Measurements from ENCODE around the gene HP.
A peak's percentile ranks its signal among the peaks of the same experiment; 100 is the strongest.
"Not testable (repeated sequence)": the region's sequence is repeated elsewhere in the genome, so short reads cannot be mapped to it uniquely, and the experiment has no call there.

The HP gene, protein sequence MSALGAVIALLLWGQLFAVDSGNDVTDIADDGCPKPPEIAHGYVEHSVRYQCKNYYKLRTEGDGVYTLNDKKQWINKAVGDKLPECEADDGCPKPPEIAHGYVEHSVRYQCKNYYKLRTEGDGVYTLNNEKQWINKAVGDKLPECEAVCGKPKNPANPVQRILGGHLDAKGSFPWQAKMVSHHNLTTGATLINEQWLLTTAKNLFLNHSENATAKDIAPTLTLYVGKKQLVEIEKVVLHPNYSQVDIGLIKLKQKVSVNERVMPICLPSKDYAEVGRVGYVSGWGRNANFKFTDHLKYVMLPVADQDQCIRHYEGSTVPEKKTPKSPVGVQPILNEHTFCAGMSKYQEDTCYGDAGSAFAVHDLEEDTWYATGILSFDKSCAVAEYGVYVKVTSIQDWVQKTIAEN

GRCh38 chr16:72054254-72054847 is at the start of gene HP:
HP (plus strand) TSS chr16:72054505; CDS start chr16:72054653, 148 bp downstream.
- DNase-seq = not testable (repeated sequence)

DNA sequence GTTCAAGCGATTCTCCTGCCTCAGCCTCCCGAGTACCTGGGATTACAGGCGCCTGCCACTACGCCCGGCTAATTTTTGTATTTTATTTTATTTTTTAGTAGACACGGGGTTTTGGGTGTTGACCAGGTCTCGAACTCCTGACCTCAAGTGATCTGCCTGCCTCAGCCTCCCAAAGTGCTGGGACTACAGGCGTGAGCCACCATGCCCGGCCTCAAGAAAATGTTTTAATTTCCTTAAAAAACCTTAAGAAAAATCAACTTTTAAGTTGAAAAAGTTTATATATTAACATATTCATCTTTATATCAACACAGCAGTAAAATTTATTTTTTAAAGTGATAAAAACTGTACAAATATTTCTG is 46.3 kb upstream of the HP start:
- not testable (repeated sequence) for DNase-seq

- peak; percentile 84 to 90 for DNase-seq
Measured at GRCh38 chr16:72008424-72009216, 45.7 kb upstream of the HP start, which contains the start of gene DHODH. DHODH (plus strand) TSS chr16:72008744; CDS start chr16:72008765, 21 bp downstream.

DNA sequence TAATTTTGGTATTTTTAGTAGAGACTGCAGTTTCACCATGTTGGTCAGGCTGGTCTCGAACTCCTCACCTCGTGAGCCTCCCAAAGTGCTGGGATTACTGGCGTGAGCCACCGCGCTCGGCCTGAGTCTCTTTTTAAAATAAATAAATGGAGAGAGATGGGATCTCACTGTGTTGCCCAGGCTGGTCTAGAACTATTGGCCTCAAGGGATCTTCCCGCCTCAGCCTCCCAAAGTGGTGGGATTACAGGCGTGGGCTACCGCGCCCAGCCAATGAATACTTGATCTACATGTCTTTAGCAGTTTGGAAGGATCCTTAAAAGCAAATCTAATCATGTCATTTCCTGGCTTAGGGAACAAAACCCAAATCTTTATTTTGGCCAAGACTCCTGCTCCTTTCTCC is 44.5 kb upstream of the HP start:
- DNase-seq = no peak

- no peak for DNase-seq
Measured at GRCh38 chr16:72012607-72013006, 41.7 kb upstream of the HP start.

DNA sequence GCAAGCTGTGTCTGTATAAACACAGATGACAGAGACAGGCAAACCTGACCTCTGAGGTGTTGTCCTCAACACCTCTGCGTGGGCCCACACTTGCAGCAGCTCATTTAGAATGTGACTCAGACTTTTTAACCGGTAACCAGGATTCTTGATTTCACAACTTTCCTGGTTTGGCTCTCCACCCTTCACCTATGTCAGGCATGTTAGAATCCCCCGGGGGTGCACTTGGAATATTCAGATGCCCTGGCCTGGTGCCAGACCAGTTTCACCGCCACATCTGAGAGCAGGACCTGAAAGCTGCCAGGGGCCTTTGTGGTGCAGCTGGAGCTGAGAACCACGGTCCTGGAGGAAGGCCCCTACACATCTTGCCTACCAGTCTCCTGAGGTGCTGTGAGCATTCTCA is 40.9 kb upstream of the HP start:
- DNase-seq = no peak

DNA sequence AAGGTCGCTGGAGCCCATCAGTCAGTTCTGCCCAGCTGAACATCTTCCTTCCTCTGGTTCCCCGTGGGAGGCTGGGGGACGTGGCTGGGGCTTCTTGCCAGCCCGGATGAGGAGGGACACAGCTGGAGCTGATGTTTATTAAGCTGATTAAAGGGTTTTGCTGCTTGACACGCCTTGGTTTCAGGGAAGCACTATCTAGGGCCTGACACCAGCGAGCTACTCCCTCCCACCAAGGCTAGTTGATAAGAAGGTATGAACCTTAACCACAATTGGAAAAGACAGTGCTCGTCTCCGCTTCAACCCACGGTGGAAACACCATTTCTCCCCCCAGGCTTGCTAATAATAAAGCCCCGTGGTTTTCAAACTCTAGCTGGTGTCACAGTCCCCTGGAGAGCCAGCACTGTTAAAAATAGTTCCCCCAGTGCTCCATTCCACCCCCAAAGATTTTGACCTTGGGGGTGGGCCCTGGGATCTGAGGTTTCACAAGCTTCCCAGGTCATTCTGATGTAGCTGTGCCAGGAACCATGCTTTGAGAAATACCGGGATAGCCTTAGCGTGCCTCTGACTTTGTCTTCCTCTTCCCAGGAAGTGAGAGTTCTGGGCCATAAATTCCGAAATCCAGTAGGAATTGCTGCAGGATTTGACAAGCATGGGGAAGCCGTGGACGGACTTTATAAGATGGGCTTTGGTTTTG is 40.3 kb upstream of the HP start:
- DNase-seq = no peak

DNA sequence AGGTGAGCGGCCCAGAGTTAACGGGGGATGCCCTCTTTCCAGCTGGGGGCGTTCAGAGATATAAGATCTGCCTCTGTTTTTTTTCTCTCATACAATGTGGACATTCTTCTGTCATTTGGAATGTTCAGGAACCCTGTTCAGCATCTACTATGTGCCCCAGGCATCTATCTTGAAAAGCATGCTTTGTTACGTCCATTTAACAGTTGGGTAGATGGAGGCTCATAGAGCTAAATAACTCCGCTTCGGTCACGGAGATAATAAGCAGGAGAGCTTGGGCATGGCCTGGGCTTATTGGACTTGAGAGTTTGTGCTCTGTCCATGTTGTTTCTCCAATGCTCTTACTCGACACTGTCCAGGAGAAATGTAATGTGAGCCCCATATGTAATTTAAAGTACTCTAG is 39.6 kb upstream of the HP start:
- no peak for DNase-seq

DNA sequence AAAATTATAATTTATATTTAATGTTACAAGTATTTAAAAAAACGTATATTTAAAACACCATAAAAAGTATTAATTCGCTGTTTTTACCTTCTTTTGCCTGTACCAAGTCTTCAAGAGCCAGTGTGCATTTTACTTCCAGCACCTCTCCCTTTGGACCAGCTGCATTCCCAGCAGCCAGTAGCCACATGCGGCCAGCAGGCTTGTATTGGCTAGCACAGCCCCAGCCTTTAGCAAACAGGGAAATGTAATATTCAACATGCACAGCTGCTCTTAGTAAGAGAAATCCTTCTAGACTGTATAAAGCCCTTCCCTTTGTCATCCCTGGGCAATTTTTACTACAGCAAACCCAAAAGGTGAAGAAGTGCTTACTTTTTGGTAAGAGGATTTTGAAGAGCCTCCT is 39.2 kb upstream of the HP start:
- DNase-seq = no peak

DNA sequence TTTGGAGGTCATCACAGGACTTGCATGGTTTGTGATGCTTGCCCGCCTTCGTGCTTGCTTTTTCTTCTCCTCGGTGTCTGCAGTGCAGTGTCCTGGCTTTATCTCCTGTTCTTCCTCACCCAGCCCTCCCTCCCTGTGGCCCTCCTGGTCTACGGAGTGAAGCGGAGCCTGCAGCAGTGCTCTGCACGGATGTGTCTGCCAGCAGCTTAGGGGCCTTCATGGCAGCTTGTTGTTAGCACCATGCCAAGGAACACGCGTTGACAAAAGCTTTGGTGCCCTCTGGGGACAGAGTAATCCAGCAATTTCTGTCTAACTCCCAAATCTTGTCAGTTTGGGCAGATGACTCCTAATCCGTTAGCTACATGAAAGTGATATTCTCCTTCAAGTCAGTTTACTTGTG is 35.8 kb upstream of the HP start:
- no peak for DNase-seq

DNA sequence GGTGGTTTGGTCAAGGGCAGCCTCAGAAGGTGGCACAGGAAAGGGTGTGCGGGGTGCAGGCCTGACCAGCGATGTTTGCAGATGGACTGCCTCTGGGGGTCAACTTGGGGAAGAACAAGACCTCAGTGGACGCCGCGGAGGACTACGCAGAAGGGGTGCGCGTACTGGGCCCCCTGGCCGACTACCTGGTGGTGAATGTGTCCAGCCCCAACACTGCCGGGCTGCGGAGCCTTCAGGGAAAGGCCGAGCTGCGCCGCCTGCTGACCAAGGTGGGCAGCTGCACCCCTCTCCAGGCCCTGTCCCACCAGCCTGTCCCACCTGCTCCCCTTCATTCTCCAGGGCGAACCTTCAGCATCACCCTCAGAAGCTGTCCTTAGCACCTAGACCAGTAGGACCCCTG is 33.3 kb upstream of the HP start:
- no peak for DNase-seq

- DNase-seq = no peak
Measured at GRCh38 chr16:72022127-72022526, 32.2 kb upstream of the HP start.

DNA sequence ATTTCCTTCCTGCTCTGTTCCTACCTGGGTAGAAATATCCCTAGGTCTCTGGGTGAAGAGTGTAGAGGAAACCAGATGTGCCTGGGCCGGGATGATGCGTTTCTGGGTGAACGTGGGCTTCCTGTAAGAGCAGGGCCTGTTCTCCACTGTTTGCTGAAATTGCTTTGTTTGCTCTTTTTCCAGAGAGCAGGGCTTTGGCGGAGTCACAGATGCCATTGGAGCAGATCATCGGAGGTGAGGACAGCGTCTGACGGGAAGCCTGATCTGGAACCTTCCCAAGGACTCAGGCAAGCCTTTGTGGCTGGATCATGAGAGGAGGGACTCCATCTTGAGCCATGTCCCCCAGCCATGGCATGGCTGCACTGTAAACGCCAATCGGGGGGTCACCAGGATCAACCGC is 30.3 kb upstream of the HP start:
- no peak for DNase-seq

DNA sequence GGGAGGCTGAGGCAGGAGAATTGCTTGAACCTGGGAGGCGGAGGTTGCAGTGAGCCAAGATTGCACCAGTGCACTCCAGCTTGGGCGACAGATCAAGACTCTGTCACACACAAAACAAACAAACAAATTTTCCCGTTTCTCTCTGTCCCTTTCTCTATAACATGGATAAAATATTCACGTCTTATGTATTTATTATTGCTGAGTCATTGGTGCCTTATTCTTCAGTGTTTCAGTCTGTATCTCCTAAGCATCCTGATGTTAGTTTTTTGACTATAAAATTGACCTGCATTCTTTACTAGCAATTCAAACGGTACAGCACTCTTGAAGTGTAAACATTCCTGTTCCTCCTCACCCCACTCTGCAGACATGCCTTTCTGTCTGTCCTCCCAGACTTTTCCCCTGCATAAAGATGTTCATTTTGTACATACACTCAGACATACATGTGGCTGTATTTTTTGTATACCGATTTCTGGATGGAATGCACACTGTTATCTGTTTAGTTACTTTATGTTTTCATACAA is 29.4 kb upstream of the HP start:
- DNase-seq = no peak

DNA sequence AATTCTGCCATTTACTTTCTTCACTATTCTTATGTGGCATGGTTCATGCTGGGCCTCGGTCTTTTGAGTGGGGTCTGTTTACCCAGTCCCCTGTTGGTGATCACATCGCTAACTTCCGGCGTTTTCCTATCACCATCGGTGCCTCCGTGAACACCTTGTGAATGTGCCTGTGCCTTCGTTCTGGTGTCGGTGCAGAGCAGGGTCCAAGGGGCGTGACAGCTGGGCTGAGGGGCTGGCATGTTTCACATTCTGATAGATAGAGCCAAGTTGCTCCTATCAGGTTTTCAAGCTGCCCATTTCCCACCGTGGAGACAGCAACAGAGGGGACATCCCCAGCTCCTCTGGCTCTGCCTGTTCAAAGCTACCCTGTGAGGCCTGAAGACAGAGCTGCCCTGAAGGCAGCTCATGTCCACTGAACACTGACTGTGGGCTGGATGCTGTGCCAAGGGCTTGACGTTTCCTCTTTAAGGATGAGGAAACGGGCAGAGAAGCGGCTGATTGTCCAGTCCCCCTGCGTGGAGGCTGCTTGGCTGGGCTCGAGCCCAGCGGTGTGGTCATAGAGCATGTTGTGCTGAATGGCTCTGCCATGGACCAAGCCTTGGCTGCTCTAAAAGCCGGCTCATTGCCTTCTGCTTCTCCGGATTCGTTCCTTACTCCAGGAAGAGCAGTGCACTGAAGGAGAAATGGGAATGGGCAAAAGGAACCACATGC is 28.7 kb upstream of the HP start:
- DNase-seq = no peak

- DNase-seq = no peak
Measured at GRCh38 chr16:72027669-72028378, 26.5 kb upstream of the HP start.

DNA sequence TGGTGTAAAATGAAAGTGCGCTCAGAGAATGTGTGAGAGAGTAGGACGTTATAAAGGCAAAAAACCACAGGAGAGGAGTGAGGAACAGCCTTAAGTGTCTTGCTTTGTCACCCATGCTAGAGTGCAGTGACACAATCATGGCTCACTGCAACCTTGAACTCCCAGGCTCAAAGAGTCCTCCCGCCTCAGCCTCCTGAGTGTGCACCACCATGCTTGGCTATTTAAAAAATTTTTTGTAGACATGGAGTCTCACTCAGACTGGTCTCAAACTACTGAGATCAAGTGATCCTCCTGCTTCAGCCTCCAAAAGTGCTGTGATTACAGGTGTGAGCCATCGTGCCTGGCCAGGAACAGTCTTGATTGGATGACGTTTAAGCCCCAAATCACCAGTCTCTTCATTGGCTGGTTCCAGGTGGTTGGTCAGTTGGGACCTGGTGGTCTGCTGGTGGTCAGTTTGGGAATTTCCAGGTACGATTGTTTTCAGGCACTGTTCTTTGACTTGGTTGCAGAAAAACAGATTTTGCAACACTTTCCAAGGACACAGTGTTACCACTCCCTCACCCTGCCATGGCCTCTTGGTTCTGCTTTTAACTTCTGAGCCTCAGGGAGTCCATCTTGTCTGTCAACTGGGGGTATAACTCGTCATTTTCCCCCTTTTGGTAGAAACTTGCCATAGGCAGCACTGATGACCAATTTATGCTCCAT is 24.6 kb upstream of the HP start:
- no peak for DNase-seq

DNA sequence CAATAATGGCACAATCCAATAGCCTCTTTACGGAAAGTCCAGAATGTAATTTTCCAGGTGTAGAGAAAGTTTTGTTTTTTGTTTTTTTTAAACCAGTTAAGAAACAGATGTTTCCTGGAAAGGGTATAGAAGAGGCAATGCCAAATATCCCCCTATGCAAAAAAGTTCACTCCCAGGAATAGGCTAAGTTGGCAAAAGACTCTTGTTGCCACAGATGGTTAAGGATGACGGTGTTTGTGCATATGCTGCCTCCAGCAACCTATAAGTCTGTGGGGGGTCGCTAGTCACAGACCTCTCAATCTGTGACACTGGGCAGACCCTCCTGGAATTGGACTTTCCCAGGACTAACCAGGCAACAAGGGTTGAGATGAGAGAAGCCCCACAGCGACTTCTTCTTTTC is 20.9 kb upstream of the HP start:
- no peak for DNase-seq

- no peak for DNase-seq
Measured at GRCh38 chr16:72036098-72036497, 18.2 kb upstream of the HP start.

GRCh38 chr16:72042157-72042660 is 12.1 kb upstream of the HP start:
- DNase-seq = no peak

GRCh38 chr16:72043058-72043457 is 11.2 kb upstream of the HP start:
- DNase-seq = no peak

All from NCI-H1930 (cell line).